H9 (cell line): Measurements from ENCODE around the gene MINDY4. TPM values are rescaled to one million over a fixed set of nuclear protein-coding genes. Genes with fewer than 3 reads are reported as not detected.

Experiments
- DNase-seq: peaks from one replicate; pipeline ENCODE4 v3.0.0-alpha.2; 2017
- H2AFZ ChIP-seq: one replicate; pipeline ENCODE4 v1.6.1; 2013; ENCODE audit warnings: mild to moderate bottlenecking, low read length, control low read depth, moderate library complexity
- H2AK5ac ChIP-seq: 2 replicates; pipeline ENCODE4 v1.6.1; 2013; ENCODE audit warnings: low read length, control low read depth, mixed read lengths; ENCODE audit not compliant: insufficient read length
- H2BK120ac ChIP-seq: one replicate; pipeline ENCODE4 v1.6.1; 2013; ENCODE audit warnings: low read depth, mild to moderate bottlenecking, low read length, control low read depth, inconsistent platforms; ENCODE audit not compliant: poor library complexity, severe bottlenecking
- H2BK12ac ChIP-seq: 2 replicates; pipeline ENCODE4 v1.6.1; 2013; ENCODE audit warnings: low read length, control low read depth, mixed read lengths, low read depth; ENCODE audit not compliant: insufficient read length
- H2BK15ac ChIP-seq: 2 replicates; pipeline ENCODE4 v1.6.1; 2013; ENCODE audit warnings: low read depth, low read length, control low read depth
- H2BK20ac ChIP-seq: one replicate; pipeline ENCODE4 v1.6.1; 2013; ENCODE audit warnings: low read depth, mild to moderate bottlenecking, low read length, control low read depth, inconsistent platforms; ENCODE audit not compliant: poor library complexity, severe bottlenecking
- H2BK5ac ChIP-seq: 2 replicates; pipeline ENCODE4 v1.6.1; 2013; ENCODE audit warnings: low read length, control low read depth, mixed read lengths; ENCODE audit not compliant: insufficient read length
- H3K14ac ChIP-seq: 2 replicates; pipeline ENCODE4 v1.6.1; 2013; ENCODE audit warnings: low read length, control low read depth; ENCODE audit not compliant: insufficient read depth
- H3K18ac ChIP-seq: 2 replicates; pipeline ENCODE4 v1.6.1; 2013; ENCODE audit warnings: low read depth, mild to moderate bottlenecking, mixed read lengths, low read length, control low read depth; ENCODE audit not compliant: insufficient read length
- H3K23ac ChIP-seq: 2 replicates; pipeline ENCODE4 v1.6.1; 2013; ENCODE audit warnings: low read length, control low read depth, mixed read lengths, low read depth; ENCODE audit not compliant: insufficient read length
- H3K23me2 ChIP-seq: 2 replicates; pipeline ENCODE4 v1.6.1; 2013; ENCODE audit warnings: low read depth, mild to moderate bottlenecking, mixed read lengths, low read length, control low read depth; ENCODE audit not compliant: insufficient read length, poor library complexity, severe bottlenecking
- H3K27ac ChIP-seq: 2 replicates; pipeline ENCODE4 v1.5.1; 2013; ENCODE audit warnings: low read length, control low read depth, mixed read lengths, low read depth; ENCODE audit not compliant: insufficient read length
- H3K27me3 ChIP-seq: 2 replicates; pipeline ENCODE4 v1.6.1; 2013; ENCODE audit warnings: low read length, control low read depth, inconsistent platforms; ENCODE audit not compliant: insufficient read depth
- H3K4ac ChIP-seq: 2 replicates; pipeline ENCODE4 v1.6.1; 2013; ENCODE audit warnings: low read depth, mild to moderate bottlenecking, control low read depth, inconsistent platforms, low read length, moderate library complexity
- H3K4me1 ChIP-seq: 2 replicates; pipeline ENCODE4 v1.6.1; 2013; ENCODE audit warnings: low read length, control low read depth, inconsistent platforms; ENCODE audit not compliant: insufficient read depth
- H3K4me2 ChIP-seq: 2 replicates; pipeline ENCODE4 v1.6.1; 2013; ENCODE audit warnings: low read length, control low read depth, mixed read lengths; ENCODE audit not compliant: insufficient read length, insufficient read depth
- H3K56ac ChIP-seq: 2 replicates; pipeline ENCODE4 v1.6.1; 2013; ENCODE audit warnings: low read depth, mild to moderate bottlenecking, mixed read lengths, low read length, control low read depth; ENCODE audit not compliant: insufficient read length
- H3K79me1 ChIP-seq: 2 replicates; pipeline ENCODE4 v1.6.1; 2013; ENCODE audit warnings: low read depth, mild to moderate bottlenecking, moderate library complexity, low read length, control low read depth, inconsistent platforms; ENCODE audit not compliant: insufficient read depth, poor library complexity, severe bottlenecking
- H3K79me2 ChIP-seq: 2 replicates; pipeline ENCODE4 v1.6.1; 2013; ENCODE audit warnings: low read length, control low read depth, inconsistent platforms; ENCODE audit not compliant: insufficient read depth
- H3K9ac ChIP-seq: 2 replicates; pipeline ENCODE4 v1.6.1; 2013; ENCODE audit warnings: low read length, control low read depth, mixed read lengths; ENCODE audit not compliant: insufficient read length; ENCODE audit errors: extremely low read depth
- H3K9me3 ChIP-seq: one replicate; pipeline ENCODE4 v1.6.1; 2013; ENCODE audit warnings: low read depth, low read length, inconsistent platforms; ENCODE audit not compliant: control insufficient read depth
- H3T11ph ChIP-seq: one replicate; pipeline ENCODE4 v1.6.1; 2013; ENCODE audit warnings: mild to moderate bottlenecking, low read length, control low read depth, inconsistent platforms
- H4K20me1 ChIP-seq: one replicate; pipeline ENCODE4 v1.6.1; 2013; ENCODE audit not compliant: control insufficient read depth, insufficient read length, insufficient read depth
- H4K5ac ChIP-seq: 2 replicates; pipeline ENCODE4 v1.6.1; 2013; ENCODE audit warnings: low read depth, mild to moderate bottlenecking, mixed read lengths, low read length, control low read depth; ENCODE audit not compliant: insufficient read length
- H4K8ac ChIP-seq: replicated peaks from 2 replicates; pipeline ENCODE4 v1.6.1; 2013; ENCODE audit warnings: low read length, control low read depth, mixed read lengths, low read depth; ENCODE audit not compliant: insufficient read length
- H4K91ac ChIP-seq: 2 replicates; pipeline ENCODE4 v1.6.1; 2013; ENCODE audit warnings: low read depth, mild to moderate bottlenecking, moderate library complexity, mixed read lengths, low read length, control low read depth; ENCODE audit not compliant: insufficient read length
- H3K27ac Mint-ChIP-seq, 3 experiments: 2 replicates in 2 of 3; 3 replicates in 1 of 3; pipeline ENCODE4 v1.8.0; 2020 to 2021; ENCODE audit warnings: mixed read lengths in 3 of 3, mild to moderate bottlenecking in 1 of 3, moderate library complexity in 1 of 3
- H3K27me3 Mint-ChIP-seq: 2 replicates; pipeline ENCODE4 v1.8.0; 2021; ENCODE audit warnings: low read depth, mild to moderate bottlenecking, moderate library complexity, mixed read lengths
- H3K36me3 Mint-ChIP-seq, 3 experiments: 2 replicates in 2 of 3; 3 replicates in 1 of 3; pipeline ENCODE4 v1.8.0; 2020 to 2021; ENCODE audit warnings: low read depth in 3 of 3, mixed read lengths in 3 of 3; ENCODE audit not compliant: insufficient read depth in 1 of 3
- H3K4me1 Mint-ChIP-seq, 2 experiments: 2 replicates each; pipeline ENCODE4 v1.8.0; 2020; ENCODE audit warnings: mixed read lengths in 2 of 2
- H3K4me3 Mint-ChIP-seq, 2 experiments: 2 replicates in 1 of 2; 3 replicates in 1 of 2; pipeline ENCODE4 v1.8.0; 2020 to 2021; ENCODE audit warnings: mild to moderate bottlenecking in 2 of 2, mixed read lengths in 2 of 2, moderate library complexity in 1 of 2
- H3K9me3 Mint-ChIP-seq, 2 experiments: 2 replicates in 1 of 2; 3 replicates in 1 of 2; pipeline ENCODE4 v1.8.0; 2020; ENCODE audit warnings: mild to moderate bottlenecking in 2 of 2, mixed read lengths in 2 of 2, moderate library complexity in 1 of 2
- WGBS: extraction: QIAGEN DNeasy Blood & Tissue Kit; methylation state at CpG from one replicate; pipeline ENCODE4 v1.1.7; 2013; ENCODE audit warnings: missing lambda C conversion rate, low lambda C conversion rate, mixed read lengths; ENCODE audit not compliant: insufficient read length; ENCODE audit errors: extremely low coverage; 5-methylcytosine and 5-hydroxymethylcytosine counted together
- total RNA-seq: library from RNA; stranded (reverse); gene quantifications from 2 replicates; pipeline ENCODE4 v1.2.1, GENCODE V29; 2021
- TF ChIP-seq, protein P1 (sequence below): fragments of 200-600 bp; sonication (generic); conservative IDR thresholded peaks from 3 replicates; pipeline ENCODE4 v1.8.0; 2021; ENCODE audit warnings: antibody characterized with exemption, mild to moderate bottlenecking

Gene MINDY4
- total RNA-seq, 1 experiment from 2014 or later = 3.1 TPM

DNA sequence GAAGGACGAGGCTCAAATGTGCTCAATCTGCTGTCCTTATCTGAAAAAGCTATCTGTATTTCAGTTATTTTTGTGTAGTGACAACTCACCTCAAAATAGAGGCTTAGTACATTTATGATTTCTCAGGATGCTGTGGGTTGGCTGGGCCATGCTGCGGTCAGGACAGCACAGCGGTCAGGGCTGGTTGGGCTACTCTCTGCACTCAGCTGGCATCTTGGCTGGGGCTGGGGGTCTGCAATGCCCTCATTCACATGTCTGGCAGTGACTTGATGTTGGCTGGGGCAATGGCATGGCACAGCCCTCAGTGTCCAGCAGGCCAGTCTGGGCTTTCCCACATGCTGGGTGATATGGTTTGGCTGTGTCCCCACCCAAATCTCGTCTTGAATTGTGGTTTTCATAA, 34.9 kb upstream of the MINDY4 start:
- Histone ChIP-seq H2AK5ac (no peak overlapping the region), H2BK5ac (no peak overlapping the region), H2AFZ (no peak overlapping the region), H3K14ac (no peak overlapping the region), H3K27me3 (no peaks in the 10 kb centered on the region), H3K4me2 (no peak overlapping the region), H3K18ac (no peak overlapping the region), H4K5ac (no peak overlapping the region), H3K4me1 (no peaks in the 10 kb centered on the region), H4K91ac (no peak overlapping the region), H4K8ac (no peak overlapping the region), H4K20me1 (no peaks in the 10 kb centered on the region), H3K9me3 (no peaks in the 10 kb centered on the region), H2BK12ac (no peak overlapping the region), H3K23ac (no peak overlapping the region), H3K4ac (no peak overlapping the region), H3K56ac (no peak overlapping the region), H3K9ac (no peak overlapping the region), H2BK20ac (no peak overlapping the region), H2BK15ac (no peak overlapping the region), H2BK120ac (no peak overlapping the region), H3K79me1 (no peaks in the 10 kb centered on the region), H3K79me2 (no peaks in the 10 kb centered on the region), H3K23me2 (no peaks in the 10 kb centered on the region), H3K27ac (no peak overlapping the region), H3T11ph (no peak overlapping the region)
- peaks cover 11% of the 10 kb centered on the region for H3K27me3 Mint-ChIP-seq
- TF ChIP-seq, protein P1, sequence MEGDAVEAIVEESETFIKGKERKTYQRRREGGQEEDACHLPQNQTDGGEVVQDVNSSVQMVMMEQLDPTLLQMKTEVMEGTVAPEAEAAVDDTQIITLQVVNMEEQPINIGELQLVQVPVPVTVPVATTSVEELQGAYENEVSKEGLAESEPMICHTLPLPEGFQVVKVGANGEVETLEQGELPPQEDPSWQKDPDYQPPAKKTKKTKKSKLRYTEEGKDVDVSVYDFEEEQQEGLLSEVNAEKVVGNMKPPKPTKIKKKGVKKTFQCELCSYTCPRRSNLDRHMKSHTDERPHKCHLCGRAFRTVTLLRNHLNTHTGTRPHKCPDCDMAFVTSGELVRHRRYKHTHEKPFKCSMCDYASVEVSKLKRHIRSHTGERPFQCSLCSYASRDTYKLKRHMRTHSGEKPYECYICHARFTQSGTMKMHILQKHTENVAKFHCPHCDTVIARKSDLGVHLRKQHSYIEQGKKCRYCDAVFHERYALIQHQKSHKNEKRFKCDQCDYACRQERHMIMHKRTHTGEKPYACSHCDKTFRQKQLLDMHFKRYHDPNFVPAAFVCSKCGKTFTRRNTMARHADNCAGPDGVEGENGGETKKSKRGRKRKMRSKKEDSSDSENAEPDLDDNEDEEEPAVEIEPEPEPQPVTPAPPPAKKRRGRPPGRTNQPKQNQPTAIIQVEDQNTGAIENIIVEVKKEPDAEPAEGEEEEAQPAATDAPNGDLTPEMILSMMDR = no peak
- H3K36me3 Mint-ChIP-seq = peaks cover 2 to 8% (median 3%) of the 10 kb centered on the region in 3 experiments; a peak in 3 of 7 replicates
- peaks cover 3% of the 10 kb centered on the region in 2 experiments; a peak in 2 of 5 replicates for H3K9me3 Mint-ChIP-seq
- peaks cover 11 to 15% of the 10 kb centered on the region in 2 experiments for H3K4me1 Mint-ChIP-seq
- no peak overlapping the region for H3K27ac Mint-ChIP-seq
- WGBS = no CpG with 5 or more reads among the region's 4 CpGs
- DNase-seq = no peak
- H3K4me3 Mint-ChIP-seq = no peak overlapping the region
